ENCODE data around the gene PYROXD2.
"Not testable (repeated sequence)": the region's sequence is repeated elsewhere in the genome, so short reads cannot be mapped to it uniquely, and the experiment has no call there.

Gene PYROXD2

DNA sequence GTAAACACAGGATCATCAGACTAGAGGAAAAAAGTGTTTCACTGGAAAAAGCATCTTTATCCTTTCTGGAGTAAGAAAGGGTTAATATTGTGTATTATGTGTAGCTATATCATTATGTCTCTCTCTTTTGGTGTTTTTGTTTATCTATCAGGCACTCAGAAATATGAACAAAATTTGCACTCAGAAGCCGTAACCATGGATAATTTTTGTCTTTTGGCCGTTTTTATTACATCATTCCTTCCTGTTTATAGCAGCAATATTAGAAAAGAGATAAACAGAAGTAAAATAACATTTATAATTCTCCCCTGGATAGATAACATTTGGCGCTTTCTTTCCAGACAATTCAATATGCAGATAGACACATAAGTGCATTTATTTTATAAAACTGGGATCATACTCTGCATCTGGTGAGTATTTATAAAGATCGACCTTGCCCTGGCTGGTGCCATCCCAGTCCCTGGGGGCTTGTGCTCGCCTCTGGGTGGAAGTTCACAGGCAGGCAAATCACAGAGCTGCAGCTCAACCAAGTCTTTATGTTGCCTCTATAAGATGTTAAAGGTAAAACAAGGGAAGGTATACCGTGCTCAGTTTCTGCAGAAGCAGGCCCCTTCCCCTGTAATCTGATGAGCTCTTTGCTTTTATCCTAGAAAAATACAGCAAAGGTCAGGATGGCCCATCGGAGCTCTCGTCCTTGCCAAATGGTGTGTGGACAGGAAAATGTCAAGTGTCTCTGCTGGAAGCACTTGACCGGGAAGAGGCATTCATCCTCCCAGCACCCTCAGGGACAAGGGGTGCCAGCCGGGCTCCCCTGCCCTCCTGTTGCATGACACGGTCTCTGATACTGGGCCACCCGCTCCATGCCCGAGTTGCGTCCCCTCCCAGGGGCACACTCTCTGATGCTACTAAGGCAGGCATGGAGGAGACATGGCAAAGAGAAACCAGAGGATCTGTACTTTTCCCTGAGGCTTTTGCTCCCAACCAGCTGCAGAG is 43.9 kb downstream of the PYROXD2 start:
- DNase-seq (ENCODE audit: extremely low read depth in 1 of 2, low read depth in 1 of 2): no peak

DNA sequence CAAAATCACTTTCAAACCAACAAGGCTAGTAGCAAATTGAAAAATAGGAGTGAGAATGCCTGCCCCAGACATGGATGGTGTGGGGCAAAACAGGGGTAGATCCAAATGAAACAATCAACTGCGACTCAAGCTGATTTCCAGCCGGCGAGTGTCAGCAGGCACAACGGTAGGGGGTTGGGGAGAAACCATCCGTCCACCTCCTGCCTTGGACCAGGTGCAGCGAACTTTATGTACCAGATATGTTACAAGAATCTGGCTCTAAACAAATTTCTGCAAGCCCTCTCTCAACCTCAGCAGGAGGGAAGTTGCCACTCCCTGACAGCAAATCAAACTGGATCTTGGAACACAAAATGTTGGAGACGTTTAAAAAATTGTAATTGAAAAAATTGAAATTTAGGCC is 45.2 kb downstream of the PYROXD2 start:
- no peak for DNase-seq (ENCODE audit: extremely low read depth in 1 of 2, low read depth in 1 of 2)

DNA sequence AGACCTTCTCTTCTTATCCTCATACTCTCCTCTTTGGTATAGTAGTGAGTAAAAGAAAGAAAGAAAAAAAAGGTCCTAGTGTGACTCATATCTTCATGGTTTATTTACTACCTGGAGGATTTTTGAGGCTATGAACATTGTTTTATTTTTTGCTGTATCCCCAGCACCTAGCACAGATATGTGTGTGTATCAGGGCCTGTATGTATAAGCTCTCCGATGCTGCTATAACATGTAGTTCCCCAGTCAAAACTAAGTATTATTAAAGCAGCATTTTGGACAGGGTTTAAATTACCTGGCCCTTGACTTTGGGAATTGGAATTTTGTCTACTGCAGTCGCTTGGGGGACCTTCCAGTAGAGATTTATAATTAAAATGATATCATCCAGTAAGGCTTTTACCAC is 46.3 kb downstream of the PYROXD2 start:
- DNase-seq (ENCODE audit: extremely low read depth in 1 of 2, low read depth in 1 of 2): no peak

DNA sequence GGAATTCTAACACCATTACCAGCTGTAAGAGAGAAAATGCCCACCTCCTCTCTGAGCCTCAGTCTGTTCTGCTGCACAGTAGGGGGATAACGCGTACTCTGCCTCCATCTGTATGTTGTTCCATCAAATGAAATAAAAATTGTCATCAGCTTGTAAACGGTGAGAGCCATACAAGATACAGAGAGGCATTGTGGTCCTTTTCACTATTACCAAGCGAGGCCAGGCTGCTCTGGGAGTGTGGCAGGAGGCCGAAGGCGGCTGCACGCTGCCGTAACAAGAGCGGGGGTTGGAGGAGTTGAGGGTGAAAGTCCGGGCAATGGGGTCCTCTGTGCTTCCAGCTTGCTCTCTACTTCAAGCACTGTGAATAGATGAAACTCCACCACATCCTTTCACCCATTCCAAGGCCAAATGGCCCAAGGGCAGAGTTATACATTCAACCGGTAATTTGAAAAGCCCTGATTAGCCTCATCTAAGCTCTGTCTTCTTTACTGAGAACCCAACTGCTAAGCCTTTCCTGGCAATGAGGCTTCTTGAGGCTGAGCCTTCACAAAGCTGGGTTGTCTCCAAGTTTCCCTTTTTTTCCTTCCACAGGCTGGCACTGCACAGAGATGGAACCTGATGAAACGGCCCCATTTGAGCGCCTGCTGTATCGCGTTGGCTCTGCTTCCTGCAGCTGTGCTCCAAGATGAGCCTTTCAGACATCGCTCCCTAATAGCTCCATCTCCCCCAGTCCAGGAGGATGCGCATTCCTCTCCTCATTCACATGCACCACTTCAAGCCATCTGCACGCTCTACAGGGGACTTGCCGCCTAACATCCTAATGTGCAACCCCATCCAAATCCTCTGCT is 47.2 kb downstream of the PYROXD2 start:
- DNase-seq (ENCODE audit: extremely low read depth in 1 of 2, low read depth in 1 of 2): no peak

DNA sequence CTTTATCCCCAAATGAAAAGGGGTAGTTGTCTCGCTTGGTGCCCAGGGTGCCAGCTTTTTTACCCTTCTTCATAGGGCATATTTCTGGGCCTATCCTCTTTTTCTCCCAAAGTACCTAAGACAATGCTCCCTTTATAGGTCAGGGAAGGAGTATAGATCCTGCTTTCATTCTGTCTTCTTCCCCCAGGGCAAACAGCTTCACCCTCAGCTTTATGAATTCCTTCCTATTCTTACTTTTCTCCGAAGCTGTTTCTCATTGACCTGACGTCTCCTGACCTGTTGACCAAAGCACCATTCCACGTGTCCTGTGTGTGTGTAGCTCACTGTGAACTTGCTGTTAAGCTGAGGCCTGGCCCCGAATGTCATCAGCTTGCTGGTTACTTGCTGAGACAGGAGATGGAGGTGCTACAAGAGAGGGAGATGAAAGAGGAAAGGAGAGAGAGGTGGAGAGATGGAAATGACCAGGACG is 48.9 kb downstream of the PYROXD2 start:
- no peak for DNase-seq (ENCODE audit: extremely low read depth in 1 of 2, low read depth in 1 of 2)

DNA sequence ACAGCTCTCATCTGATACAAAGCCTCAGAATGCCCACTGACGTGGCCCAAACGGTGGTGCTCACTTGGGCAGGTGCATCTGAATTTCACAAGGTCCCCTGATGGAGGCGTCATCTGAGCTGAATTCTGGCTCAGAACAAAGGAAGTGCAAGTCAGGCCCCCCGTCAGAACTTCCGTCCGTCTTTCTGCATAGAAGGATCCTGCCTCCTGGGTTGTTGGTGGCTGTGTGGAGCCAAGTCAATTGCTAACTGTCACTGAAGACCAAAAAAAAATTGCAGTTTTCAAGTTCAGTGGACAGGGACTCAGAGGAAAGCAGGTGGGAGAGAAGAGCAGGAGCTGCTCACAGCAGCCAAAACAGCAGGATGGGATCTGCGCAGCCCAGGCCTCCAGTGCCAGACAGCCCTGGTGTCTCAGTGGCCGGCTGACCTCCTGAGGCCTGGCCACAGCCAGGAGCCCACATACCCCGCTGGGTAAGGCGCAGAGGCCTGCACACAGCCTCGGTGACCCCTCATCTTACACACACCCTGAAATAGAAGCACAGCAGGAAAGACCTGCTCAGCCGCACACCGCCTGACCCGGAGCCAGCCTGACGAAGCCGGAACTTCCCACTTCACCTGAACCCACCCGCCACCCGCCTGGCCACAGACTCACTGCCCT is 49.4 kb downstream of the PYROXD2 start:
- no peak for DNase-seq (ENCODE audit: extremely low read depth in 1 of 2, low read depth in 1 of 2)

DNA sequence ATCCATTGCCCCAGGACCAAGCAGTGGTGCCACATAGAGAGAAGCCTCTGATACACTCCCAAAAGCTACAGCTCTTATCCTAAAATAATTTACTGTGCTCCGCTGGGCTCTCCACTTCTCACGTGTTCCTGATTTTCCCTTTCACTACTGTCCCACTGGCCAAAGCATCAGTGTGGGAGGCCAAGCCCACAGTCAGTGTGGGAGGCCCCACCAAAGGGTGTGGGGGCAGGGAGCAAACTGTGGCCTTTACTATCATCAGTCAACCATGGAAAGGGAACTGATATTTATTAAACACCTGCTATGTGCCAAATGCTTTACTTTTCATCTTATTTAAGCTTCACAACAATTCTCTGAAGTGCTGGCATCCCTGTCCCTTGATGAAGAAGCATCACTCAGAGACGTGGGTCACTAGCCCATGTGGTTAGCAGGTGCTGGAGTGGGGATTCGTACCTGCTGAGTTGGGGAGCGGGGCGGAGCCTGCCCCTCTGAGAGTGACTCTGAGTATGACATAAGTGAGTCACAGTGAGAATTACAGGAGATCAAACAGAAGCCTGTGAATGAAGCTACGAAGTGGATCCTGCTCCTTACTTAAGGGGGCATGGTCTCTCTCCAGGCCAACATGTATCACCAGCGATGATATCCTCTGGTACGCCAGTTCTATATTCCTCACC is 50.4 kb downstream of the PYROXD2 start:
- DNase-seq (ENCODE audit: extremely low read depth in 1 of 2, low read depth in 1 of 2): no peak

DNA sequence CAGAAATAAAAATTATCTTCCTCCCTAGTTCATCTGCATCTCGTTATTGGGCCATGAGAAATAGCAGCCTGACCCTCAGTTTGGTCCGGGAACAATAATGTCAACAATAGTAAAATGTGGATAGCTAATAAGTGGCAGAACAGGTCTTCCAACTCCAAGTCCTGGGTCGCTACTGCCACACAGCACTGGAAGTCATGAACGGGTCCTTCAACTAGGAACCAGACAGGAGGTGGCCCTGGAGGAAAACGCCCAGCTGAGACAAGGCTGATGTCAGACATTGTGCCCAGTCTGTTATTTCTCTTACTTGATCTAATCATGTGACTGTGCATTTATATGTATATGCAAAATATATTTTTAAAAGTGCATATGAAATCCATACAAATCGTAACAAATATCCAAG is 51.8 kb downstream of the PYROXD2 start:
- no peak for DNase-seq (ENCODE audit: extremely low read depth in 1 of 2, low read depth in 1 of 2)

DNA sequence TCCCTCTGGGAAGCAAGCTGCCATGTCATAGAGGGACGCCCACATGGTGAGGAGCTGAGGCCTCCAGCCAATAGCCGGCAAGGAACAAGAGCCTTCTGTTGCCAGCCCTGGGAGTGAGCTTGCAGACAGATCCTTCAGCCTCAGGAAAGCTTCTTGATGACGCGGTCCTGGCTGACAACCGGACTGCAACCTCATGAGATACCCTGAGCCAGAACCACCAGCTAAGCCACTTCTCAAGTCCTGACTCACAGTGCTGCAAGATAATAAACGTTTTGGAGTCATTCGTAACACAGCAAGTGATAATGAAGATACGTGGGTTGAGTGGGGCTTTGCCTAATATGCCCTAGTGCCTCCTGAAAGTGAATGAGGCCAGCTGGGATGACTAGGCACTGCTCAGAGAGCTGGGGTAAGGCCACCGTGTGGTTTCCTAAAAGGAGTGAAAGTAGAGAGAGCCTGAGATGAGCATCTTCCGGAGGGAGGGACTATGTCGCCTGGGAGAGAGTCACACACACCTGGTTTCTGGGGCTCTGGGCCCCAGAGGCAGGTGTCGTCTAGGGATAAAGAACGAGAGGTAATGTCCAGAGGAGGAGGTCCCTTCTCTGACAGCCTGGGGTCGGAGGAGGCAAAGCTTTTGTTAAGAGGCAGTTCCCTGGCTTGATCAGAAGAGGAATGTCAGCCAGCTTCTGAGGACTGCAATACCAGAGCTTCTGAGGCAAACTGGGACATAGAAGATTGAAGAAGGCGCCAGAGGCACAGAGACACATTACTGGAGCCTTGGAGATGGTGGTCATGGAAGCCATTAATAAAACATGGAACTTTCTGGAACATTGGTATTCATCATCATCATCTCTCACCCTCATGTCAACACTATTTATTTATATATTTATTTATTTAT is 53.6 kb downstream of the PYROXD2 start:
- DNase-seq (ENCODE audit: extremely low read depth in 1 of 2, low read depth in 1 of 2): peak in 1 of 2 donors; percentile 47

DNA sequence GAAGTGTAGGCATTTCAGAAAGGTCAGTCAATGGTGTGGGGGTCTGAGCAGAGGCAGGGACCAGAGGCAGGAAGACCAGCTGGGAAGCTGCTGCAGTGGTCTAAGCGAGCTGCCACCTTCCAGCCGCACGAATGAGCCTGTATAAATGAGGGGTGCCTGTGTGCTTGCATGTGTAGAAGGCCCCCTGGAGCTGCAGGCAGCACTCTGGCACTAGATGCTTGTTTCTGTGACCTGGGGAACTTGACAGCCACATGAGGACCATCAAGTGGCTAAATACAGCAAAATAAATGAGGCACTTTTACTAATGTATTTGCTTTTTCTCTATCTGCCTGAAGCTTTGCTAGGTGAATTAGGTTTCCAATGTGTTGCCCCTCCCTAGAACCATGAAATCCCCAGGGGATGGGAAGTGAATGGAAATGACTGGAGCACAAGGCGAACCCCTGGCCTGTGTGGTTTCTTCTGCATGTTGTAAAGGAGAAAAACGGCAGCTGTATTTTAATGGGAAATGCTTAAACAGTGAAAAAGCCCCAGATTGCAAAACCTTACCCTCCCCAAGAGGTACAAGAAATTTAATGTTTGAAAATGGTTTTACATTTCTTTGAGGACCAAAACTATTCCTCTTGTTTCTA is 57.7 kb downstream of the PYROXD2 start:
- DNase-seq (ENCODE audit: extremely low read depth in 1 of 2, low read depth in 1 of 2): no peak

DNA sequence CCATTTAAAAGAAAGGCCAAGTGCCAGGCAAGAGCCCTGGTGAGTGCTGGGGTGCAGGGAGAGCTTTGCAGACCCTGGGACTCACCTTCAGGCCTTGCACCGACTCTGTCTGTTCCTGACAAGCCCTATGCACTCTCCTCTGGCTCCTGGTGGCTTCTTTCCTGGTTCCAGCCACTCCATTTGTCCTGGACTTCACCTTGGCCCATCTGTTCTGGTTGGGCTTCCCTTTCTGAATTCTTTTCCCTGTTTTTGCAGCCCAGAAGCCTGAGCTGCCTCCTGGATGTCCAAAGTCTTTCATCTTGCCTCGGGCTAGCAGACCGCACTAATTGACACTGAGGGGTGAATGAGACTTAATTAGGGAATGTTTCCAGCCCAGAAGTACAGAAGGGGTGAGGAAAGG is 60.5 kb downstream of the PYROXD2 start:
- no peak for DNase-seq (ENCODE audit: extremely low read depth in 1 of 2, low read depth in 1 of 2)

DNA sequence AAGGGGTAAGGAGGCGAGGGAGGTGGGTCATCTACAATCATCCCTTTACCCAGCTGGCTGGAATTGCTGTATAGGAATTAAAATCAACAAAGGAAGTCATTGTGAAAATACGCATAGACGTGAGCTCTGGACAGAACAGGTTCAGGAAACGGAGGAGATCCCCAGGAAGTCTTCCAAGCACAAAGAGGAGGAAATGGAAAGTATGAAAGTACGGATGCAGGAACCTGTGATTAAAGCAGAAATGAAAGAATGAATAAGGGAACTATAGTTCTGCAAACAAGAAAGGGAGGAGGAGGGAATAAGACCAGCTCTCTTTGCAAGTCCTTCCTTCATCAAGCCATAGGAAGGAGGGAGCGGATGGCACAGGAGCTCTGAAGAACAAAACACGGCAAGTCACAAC is 61.8 kb downstream of the PYROXD2 start:
- no peak for DNase-seq (ENCODE audit: extremely low read depth in 1 of 2, low read depth in 1 of 2)

DNA sequence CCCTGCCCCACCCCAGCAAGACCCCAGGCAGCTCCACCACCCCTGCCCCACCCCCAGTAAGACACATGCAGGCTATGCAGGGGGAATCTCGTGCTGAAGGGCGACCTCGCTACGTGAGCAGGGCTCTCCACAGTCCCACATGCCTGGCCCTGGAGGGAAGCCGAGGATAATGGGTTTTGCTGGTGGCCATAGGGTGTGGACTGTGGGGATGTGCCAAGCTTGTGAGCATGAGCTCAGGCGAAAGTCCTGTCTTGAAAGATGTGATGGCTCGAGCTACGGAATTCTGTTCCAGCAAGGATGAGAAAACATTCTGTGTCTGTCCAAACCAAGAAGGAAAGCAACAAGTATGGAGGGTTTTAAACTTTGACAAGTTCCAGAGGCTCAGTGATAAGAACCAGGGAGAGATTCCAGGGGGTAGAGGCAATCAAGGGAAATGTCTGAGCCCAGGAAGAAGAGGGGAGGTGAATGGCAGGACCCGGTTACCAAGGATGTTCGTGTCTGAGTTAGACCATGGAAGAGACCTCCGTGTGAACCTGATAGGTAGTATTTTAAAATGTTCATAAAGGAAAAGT is 63.1 kb downstream of the PYROXD2 start:
- DNase-seq (ENCODE audit: extremely low read depth in 1 of 2, low read depth in 1 of 2): no peak

DNA sequence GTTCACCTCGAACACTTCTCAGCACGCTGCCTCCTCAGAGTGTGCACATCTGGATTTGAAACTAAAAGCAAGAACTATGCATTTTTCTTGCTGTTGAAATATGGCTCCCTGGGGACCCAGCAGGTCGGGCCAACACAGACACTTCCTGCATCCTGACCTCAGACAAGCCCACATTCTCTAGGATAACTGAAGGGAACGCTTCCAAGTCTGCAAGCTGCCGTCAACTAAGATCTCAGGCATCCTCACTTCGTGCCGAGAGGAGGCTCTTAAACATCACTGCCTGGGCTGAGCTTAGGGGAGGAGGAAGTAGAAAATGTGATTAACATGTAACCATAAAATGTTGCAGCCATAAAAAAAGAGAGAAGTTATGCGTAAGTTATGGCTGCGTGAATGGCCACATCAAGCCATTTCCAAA is 65.5 kb downstream of the PYROXD2 start:
- DNase-seq (ENCODE audit: extremely low read depth in 1 of 2, low read depth in 1 of 2): no peak

DNA sequence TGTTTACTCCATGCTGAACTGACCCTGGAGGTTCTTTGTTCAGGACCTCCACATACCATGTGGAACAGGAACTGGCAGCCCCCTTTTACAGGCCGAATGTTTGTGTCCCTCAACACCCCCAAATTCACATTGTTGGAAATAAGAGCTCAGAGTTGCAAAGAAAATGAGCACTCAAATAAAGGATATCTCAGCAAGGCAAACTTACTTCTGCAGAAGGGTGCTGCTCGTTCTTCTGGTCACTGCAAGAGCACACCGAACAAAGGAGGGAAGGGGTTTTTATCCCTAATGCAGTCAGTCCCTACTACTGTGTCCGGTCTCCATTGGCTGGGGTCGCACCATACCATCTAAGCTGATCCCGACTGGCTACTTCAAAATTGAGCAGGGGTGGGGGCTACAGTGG is 68.1 kb downstream of the PYROXD2 start:
- DNase-seq (ENCODE audit: extremely low read depth in 1 of 2, low read depth in 1 of 2): no peak

DNA sequence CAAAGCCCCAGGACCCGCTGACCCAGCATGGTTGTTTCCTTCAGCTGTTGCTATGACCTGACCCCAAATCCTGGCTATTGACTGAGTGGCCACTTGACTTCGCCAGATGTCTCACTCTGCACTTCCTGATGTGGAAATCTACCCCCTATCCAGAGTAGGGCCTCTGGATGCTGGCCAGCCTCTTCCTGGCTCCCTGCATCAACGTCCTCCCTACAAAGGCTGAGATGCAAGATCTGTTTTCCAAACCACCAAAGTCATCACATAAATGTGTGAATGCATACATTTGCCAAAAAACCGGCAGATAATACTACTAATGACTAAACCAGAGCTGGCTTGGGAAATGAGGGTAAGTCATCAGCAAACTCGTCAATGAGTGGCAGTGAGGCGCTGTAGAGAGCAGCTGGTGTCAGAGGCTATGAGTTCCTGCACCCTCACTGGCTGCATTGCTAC is 70.4 kb downstream of the PYROXD2 start:
- no peak for DNase-seq (ENCODE audit: extremely low read depth in 1 of 2, low read depth in 1 of 2)

DNA sequence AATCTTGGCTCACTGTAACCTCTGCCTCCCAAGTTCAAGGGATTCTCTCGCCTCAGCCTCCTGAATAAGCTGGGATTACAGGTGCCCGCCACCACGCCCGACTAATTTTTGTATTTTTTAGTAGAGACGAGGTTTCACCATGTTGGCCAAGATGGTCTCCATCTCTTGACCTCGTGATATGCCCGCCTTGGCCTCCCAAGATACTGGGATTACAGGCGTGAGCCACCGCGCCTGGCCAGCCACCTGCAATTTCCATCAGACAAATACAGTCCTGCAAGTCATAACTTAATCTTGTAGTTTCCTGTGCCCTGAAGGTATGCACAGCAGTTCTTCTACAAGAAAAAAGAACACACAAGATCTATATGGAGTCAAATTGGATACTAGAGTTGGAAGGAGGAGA is 73.3 kb downstream of the PYROXD2 start:
- not testable (repeated sequence) for DNase-seq (ENCODE audit: extremely low read depth in 1 of 2, low read depth in 1 of 2)

DNA sequence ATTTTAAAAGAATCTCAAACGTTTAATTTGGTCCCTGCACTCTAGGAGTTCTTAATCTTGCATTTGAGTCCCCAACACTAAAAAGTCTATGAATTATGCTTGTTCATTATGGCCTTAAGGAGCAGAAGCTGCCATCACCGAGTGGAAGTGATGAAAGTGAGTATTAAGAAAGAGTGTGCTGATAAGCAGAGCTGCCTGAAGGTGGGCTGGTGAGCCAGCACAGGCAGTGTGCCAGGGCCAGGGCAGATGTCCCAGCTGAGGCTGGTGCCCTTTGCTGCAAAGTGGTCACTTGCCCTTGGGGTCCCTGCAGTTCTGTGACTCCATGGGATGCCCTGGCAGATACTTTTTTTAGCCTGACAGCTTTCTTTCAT is 74.1 kb downstream of the PYROXD2 start:
- no peak for DNase-seq (ENCODE audit: extremely low read depth in 1 of 2, low read depth in 1 of 2)

Measured in stimulated activated CD8-positive, alpha-beta memory T cell treated with anti-CD3 and anti-CD28 coated beads, Interleukin-7, amount 100 ng/mL, for 48 hours (primary cell).